ENCODE results near the gene TRPC6. TPM values are rescaled to one million over a fixed set of nuclear protein-coding genes. Genes with fewer than 3 reads are reported as not detected.

TRPC6 gene
- total and polyA plus RNA-seq, 9 of the 15 experiments (the other 6 are each of a cell fraction or from before 2014, with no cell fraction given), result not detected

GRCh38 chr11:101497291-101497690, 86.5 kb downstream of the TRPC6 start:
- no peak for FAIRE-seq

More at GRCh38 chr11:101497291-101497690, 86.5 kb downstream of the TRPC6 start:
- 2% methylated on average over 5 of the region's 5 CpGs for WGBS (ENCODE audit: insufficient coverage, low coverage, missing lambda C conversion rate)
- no peak overlapping the region for H3K9ac ChIP-seq (ENCODE audit: insufficient read depth in 1 of 2, low read depth in 2 of 2, low read length in 2 of 2)
- no peaks in the 10 kb centered on the region for H3K27me3 ChIP-seq (ENCODE audit: control insufficient read depth in 2 of 2, insufficient read depth in 2 of 2, low read length in 2 of 2)
- H2AFZ ChIP-seq (ENCODE audit: low read depth, low read length), result no peak overlapping the region
- no TSS peak for BruUV-seq (replicated peaks)
- ChIA-PET CTCF (ENCODE audit: low intra/inter-chr PET ratio) (no interaction called here), POLR2A (interaction anchor here (0.6 kb wide), 1 partner anchor 9 kb away, joined by 4 read pairs; no protein-coding TSS in a partner anchor)
- ATAC-seq (no peak), DNase-seq (ENCODE audit: extremely low read depth in 1 of 4, low spot score in 3 of 4) (no peak)
- no peak overlapping the region for H3K4me2 ChIP-seq (ENCODE audit: insufficient read depth, low read length)
- H3K4me1 ChIP-seq (replicated peaks in 1 of 2; ENCODE audit: control insufficient read depth in 2 of 2, insufficient read depth in 2 of 2, low read length in 2 of 2), result no peaks in the 10 kb centered on the region
- no peak overlapping the region for H3K4me3 ChIP-seq
- no peaks in the 10 kb centered on the region for H3K9me3 ChIP-seq (replicated peaks; ENCODE audit: control insufficient read depth, insufficient read depth, low read depth, low read length)
- no peaks in the 10 kb centered on the region for H3K36me3 ChIP-seq (ENCODE audit: control insufficient read depth, insufficient read depth, low read length)
- H3K79me2 ChIP-seq (ENCODE audit: control insufficient read depth, insufficient read depth, low read length), result no peaks in the 10 kb centered on the region
- in situ Hi-C loops (cut with MboI), result no loop called here
- intact Hi-C loops (cut with micrococcal nuclease), result no loop called here
- no peaks in the 10 kb centered on the region for H3K9me1 ChIP-seq (ENCODE audit: control insufficient read depth, insufficient read depth, low read length)
- TF ChIP-seq ZNF23 (CRISPR knock-in tag; IDR thresholded peaks at IDR 0.05), result no peak
- TF ChIP-seq, protein P1, sequence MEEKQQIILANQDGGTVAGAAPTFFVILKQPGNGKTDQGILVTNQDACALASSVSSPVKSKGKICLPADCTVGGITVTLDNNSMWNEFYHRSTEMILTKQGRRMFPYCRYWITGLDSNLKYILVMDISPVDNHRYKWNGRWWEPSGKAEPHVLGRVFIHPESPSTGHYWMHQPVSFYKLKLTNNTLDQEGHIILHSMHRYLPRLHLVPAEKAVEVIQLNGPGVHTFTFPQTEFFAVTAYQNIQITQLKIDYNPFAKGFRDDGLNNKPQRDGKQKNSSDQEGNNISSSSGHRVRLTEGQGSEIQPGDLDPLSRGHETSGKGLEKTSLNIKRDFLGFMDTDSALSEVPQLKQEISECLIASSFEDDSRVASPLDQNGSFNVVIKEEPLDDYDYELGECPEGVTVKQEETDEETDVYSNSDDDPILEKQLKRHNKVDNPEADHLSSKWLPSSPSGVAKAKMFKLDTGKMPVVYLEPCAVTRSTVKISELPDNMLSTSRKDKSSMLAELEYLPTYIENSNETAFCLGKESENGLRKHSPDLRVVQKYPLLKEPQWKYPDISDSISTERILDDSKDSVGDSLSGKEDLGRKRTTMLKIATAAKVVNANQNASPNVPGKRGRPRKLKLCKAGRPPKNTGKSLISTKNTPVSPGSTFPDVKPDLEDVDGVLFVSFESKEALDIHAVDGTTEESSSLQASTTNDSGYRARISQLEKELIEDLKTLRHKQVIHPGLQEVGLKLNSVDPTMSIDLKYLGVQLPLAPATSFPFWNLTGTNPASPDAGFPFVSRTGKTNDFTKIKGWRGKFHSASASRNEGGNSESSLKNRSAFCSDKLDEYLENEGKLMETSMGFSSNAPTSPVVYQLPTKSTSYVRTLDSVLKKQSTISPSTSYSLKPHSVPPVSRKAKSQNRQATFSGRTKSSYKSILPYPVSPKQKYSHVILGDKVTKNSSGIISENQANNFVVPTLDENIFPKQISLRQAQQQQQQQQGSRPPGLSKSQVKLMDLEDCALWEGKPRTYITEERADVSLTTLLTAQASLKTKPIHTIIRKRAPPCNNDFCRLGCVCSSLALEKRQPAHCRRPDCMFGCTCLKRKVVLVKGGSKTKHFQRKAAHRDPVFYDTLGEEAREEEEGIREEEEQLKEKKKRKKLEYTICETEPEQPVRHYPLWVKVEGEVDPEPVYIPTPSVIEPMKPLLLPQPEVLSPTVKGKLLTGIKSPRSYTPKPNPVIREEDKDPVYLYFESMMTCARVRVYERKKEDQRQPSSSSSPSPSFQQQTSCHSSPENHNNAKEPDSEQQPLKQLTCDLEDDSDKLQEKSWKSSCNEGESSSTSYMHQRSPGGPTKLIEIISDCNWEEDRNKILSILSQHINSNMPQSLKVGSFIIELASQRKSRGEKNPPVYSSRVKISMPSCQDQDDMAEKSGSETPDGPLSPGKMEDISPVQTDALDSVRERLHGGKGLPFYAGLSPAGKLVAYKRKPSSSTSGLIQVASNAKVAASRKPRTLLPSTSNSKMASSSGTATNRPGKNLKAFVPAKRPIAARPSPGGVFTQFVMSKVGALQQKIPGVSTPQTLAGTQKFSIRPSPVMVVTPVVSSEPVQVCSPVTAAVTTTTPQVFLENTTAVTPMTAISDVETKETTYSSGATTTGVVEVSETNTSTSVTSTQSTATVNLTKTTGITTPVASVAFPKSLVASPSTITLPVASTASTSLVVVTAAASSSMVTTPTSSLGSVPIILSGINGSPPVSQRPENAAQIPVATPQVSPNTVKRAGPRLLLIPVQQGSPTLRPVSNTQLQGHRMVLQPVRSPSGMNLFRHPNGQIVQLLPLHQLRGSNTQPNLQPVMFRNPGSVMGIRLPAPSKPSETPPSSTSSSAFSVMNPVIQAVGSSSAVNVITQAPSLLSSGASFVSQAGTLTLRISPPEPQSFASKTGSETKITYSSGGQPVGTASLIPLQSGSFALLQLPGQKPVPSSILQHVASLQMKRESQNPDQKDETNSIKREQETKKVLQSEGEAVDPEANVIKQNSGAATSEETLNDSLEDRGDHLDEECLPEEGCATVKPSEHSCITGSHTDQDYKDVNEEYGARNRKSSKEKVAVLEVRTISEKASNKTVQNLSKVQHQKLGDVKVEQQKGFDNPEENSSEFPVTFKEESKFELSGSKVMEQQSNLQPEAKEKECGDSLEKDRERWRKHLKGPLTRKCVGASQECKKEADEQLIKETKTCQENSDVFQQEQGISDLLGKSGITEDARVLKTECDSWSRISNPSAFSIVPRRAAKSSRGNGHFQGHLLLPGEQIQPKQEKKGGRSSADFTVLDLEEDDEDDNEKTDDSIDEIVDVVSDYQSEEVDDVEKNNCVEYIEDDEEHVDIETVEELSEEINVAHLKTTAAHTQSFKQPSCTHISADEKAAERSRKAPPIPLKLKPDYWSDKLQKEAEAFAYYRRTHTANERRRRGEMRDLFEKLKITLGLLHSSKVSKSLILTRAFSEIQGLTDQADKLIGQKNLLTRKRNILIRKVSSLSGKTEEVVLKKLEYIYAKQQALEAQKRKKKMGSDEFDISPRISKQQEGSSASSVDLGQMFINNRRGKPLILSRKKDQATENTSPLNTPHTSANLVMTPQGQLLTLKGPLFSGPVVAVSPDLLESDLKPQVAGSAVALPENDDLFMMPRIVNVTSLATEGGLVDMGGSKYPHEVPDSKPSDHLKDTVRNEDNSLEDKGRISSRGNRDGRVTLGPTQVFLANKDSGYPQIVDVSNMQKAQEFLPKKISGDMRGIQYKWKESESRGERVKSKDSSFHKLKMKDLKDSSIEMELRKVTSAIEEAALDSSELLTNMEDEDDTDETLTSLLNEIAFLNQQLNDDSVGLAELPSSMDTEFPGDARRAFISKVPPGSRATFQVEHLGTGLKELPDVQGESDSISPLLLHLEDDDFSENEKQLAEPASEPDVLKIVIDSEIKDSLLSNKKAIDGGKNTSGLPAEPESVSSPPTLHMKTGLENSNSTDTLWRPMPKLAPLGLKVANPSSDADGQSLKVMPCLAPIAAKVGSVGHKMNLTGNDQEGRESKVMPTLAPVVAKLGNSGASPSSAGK (IDR thresholded peaks at IDR 0.05), result no peak
- TF ChIP-seq, protein P2, sequence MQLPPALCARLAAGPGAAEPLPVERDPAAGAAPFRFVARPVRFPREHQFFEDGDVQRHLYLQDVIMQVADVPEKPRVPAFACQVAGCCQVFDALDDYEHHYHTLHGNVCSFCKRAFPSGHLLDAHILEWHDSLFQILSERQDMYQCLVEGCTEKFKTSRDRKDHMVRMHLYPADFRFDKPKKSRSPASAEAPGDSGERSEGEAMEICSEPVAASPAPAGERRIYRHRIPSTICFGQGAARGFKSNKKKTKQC (CRISPR knock-in tag; IDR thresholded peaks at IDR 0.05), result no peak
- TF ChIP-seq NUFIP1 (IDR thresholded peaks at IDR 0.05; ENCODE audit: partially characterized antibody), result no peak
- TF ChIP-seq HNRNPH1 (optimal IDR thresholded peaks at IDR 0.05; ENCODE audit: low read depth, low read length), result no peak
- H3K27ac ChIP-seq (ENCODE audit: extremely low read depth, low read depth, low read length), result no peak overlapping the region
- no peaks in the 10 kb centered on the region for H4K20me1 ChIP-seq (replicated peaks; ENCODE audit: control insufficient read depth, insufficient read depth, low read length)

Measured in K562 (cell line).